Measurements from ENCODE around the gene AP3S2. TPM values are rescaled to one million over a fixed set of nuclear protein-coding genes. Genes with fewer than 3 reads are reported as not detected.
A peak's percentile ranks its signal among the peaks of the same experiment; 100 is the strongest.
"Not testable (repeated sequence)": the region's sequence is repeated elsewhere in the genome, so short reads cannot be mapped to it uniquely, and the experiment has no call there.

Gene AP3S2
- total RNA-seq, 1 donor from 2014 or later: 58.5 TPM

GRCh38 chr15:89799918-89800498 lies 93.8 kb downstream of the AP3S2 start:
- DNase-seq: no peak

GRCh38 chr15:89799011-89799911 lies 94.5 kb downstream of the AP3S2 start:
- DNase-seq: no peak

- DNase-seq: no peak
Measured at GRCh38 chr15:89797678-89798201, 96.1 kb downstream of the AP3S2 start.

GRCh38 chr15:89795996-89796395 lies 97.8 kb downstream of the AP3S2 start:
- DNase-seq: no peak

GRCh38 chr15:89794627-89795241 lies 99.1 kb downstream of the AP3S2 start:
- DNase-seq: peak; percentile 51

- DNase-seq: no peak
Measured at GRCh38 chr15:89792106-89792805, 101.5 kb downstream of the AP3S2 start.

GRCh38 chr15:89790661-89791060 lies 103.1 kb downstream of the AP3S2 start:
- no peak for DNase-seq

GRCh38 chr15:89790206-89790605 lies 103.6 kb downstream of the AP3S2 start:
- no peak for DNase-seq

GRCh38 chr15:89788585-89788984 lies 105.2 kb downstream of the AP3S2 start:
- not testable (repeated sequence) for DNase-seq

- DNase-seq: no peak
Measured at GRCh38 chr15:89787944-89788343, 105.8 kb downstream of the AP3S2 start.

GRCh38 chr15:89785774-89786140 lies 108.0 kb downstream of the AP3S2 start:
- no peak for DNase-seq

GRCh38 chr15:89785064-89785773 lies 108.6 kb downstream of the AP3S2 start:
- DNase-seq: no peak

GRCh38 chr15:89784686-89784960 lies 109.2 kb downstream of the AP3S2 start:
- DNase-seq: no peak

GRCh38 chr15:89783861-89784685 lies 109.7 kb downstream of the AP3S2 start:
- no peak for DNase-seq

- no peak for DNase-seq
Measured at GRCh38 chr15:89783111-89783860, 110.5 kb downstream of the AP3S2 start.

- DNase-seq: not testable (repeated sequence)
Measured at GRCh38 chr15:89782619-89782950, 111.2 kb downstream of the AP3S2 start.

- DNase-seq: no peak
Measured at GRCh38 chr15:89781891-89782618, 111.7 kb downstream of the AP3S2 start.

GRCh38 chr15:89781055-89781454 lies 112.7 kb downstream of the AP3S2 start:
- DNase-seq: no peak

GRCh38 chr15:89780601-89781000 lies 113.2 kb downstream of the AP3S2 start:
- no peak for DNase-seq

Measured in tongue (tissue), 2 donors.